GM13977 (cell line): ENCODE measurements around the gene RBM19.

Experiments
- DNase-seq: peaks from one replicate; pipeline ENCODE4 v3.0.0; 2012; ENCODE audit warnings: low spot score
- in situ Hi-C: fragments of 300-500 bp; cut with MboI; formaldehyde crosslinking; loops from one replicate; pipeline ENCODE4 v1.12.0; 2022; ENCODE audit warnings: low sequenced_read_pairs, low pct_unique_long_range_greater_than_20kb, mixed read lengths, inconsistent platforms; ENCODE audit not compliant: unreplicated experiment
- TF ChIP-seq, protein P1 (sequence below): IDR thresholded peaks from 2 replicates; pipeline ENCODE4 v1.5.1; 2012; ENCODE audit warnings: mild to moderate bottlenecking, control low read depth; ENCODE audit not compliant: insufficient read depth; ENCODE audit errors: extremely low read depth, missing control alignments

Gene RBM19

DNA sequence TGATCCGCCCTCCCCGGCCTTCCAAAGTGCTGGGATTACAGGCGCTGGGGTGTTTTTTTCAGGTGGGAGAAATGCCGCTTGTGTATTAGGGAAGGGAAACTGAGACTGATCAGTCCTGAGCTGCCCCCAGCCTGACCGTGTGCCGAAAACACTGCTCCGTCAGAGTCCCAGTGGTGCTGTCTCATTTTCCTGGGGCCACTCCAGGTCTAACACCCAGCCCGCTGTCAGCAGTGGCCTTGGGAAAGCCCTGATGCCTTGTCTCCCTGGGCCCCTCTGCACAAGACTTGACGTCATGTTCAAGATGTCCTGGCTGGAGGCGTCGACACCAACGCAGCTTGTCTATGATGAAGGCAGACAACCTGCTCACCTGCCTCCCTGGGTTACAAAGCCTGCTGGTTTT is 165.9 kb downstream of the RBM19 start:
- in situ Hi-C loops, result no loop called here
- TF ChIP-seq, protein P1, sequence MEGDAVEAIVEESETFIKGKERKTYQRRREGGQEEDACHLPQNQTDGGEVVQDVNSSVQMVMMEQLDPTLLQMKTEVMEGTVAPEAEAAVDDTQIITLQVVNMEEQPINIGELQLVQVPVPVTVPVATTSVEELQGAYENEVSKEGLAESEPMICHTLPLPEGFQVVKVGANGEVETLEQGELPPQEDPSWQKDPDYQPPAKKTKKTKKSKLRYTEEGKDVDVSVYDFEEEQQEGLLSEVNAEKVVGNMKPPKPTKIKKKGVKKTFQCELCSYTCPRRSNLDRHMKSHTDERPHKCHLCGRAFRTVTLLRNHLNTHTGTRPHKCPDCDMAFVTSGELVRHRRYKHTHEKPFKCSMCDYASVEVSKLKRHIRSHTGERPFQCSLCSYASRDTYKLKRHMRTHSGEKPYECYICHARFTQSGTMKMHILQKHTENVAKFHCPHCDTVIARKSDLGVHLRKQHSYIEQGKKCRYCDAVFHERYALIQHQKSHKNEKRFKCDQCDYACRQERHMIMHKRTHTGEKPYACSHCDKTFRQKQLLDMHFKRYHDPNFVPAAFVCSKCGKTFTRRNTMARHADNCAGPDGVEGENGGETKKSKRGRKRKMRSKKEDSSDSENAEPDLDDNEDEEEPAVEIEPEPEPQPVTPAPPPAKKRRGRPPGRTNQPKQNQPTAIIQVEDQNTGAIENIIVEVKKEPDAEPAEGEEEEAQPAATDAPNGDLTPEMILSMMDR, result no peak
- DNase-seq, result no peak

DNA sequence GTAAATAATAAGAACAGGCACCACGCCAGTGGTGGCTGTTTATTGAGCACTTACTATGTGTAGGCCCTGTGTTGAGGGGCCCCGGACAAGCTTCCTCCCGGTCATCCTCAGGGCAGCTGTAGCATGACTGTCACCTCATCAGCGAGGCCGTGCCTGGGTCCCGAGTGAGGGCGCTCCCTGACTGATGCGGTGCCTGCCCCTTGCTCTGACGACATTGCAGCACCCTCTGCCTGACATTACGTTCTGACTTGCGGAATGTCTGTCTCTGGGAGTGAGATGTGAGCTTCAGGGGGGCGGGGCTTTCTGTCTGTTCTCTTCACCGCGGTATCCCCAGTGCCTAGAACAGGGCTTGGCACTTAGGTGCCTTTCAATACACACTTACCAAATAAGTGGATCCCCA is 167.6 kb downstream of the RBM19 start:
- DNase-seq, result no peak
- TF ChIP-seq, protein P1, result no peak
- in situ Hi-C loops, result no loop called here

DNA sequence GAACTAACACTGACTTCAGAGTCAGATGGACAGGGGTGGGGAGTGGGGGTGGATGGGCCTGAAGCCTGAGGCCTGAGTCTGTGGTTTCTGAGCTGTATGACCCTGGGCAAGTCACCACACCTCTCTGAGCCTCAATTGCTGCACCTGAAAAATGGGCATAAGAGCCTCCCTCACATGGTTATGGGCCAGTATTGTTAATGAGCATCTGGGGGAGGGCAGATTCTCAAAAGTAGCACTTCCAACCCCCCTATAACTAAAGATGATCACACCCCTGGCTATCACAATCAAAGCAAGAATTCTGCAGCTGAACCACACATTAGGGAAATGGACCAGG is 168.6 kb downstream of the RBM19 start:
- no peak for DNase-seq
- in situ Hi-C loops, result no loop called here
- TF ChIP-seq, protein P1, result no peak

DNA sequence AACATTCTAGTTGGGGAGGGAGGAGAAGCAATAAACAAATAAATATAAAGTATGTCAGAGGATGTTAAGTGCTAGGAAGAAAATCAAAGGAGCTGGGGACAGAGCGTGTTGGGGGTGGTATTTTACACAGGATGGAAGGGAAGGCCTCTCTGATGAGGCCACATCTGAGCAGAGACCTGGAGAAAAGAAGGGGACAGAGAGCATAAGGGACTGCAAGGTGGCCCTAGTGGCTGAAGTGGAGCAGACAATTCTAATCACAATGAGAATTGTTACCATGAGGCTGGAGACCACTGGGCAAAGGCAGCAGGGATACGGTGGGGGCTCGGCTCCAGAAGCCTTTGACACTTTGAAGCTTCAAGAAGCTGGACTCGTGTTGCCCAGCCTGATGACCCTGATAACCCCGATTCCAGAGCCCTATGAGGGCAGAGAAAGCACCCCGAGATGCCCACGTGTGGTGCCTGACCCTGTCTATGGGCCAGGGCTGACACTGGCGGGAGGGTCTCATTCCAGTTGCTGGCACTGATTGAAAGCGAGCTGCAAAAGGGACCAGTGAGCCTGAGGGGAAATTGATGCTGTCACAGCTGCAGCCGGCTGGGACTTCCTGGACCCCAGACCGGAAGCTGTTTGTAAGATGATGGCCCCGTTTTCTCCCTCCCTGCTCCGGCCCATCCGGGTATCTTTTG is 169.1 kb downstream of the RBM19 start:
- TF ChIP-seq, protein P1, result no peak
- in situ Hi-C loops, result no loop called here
- no peak for DNase-seq

DNA sequence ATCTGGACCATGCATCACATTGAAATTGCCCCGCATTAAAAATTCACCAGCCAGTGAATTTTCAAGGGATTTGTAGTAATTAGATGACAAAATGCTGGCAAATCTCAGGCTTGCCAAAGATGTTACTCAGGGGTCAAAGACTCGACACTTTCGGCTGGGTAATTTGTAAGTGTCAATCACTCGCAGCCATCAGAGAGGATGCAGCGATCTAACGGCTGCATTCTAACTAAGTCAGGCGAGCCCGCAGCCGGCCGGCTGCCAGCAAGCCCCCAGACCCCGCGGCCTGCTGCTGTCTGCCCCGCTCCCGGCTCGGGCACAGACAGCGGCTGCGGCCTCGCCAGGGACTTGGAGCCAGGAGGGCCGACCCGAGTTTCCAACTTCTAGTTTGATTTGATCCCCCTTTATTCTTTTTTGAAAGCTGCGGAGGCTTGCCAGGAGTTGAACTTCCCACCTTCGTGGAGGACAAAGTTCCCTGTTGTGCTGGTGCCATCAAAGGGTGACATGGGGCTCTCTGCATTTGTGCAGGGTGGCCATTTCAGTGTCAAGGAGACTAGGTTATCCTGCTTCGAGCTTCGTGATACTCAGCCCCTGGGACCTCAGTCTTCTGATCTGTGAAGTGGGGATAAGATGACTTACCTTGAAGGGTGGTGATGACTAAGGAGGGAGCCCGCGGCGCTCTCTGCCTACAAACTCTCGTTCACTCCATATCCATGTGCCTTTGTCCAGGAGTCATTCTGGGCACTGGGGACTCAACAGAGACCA is 169.9 kb downstream of the RBM19 start:
- TF ChIP-seq, protein P1, result no peak
- in situ Hi-C loops, result no loop called here
- DNase-seq, result no peak

DNA sequence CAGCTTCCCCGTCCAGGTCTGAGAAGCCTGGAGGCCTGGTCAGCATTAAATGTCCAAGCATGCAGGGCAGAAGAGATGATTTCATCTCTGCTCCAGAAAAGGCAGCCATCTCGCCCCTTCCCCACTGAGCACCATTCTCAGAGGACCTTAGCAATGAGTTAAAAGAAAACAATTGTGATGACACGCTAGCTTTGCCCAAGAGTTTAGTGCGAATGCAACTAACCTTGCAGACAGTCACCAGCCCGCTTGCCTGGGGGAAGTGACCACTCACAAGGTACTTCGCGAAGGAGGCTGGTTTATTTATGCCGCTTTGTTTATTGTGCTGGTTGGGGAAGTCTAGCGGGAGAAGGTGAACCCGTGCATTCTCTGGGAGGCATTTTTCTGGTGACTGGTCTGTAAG is 170.7 kb downstream of the RBM19 start:
- no peak for DNase-seq
- in situ Hi-C loops, result no loop called here
- TF ChIP-seq, protein P1, result no peak
